ENCODE measurements around the gene NCOA6.

The NCOA6 gene

DNA sequence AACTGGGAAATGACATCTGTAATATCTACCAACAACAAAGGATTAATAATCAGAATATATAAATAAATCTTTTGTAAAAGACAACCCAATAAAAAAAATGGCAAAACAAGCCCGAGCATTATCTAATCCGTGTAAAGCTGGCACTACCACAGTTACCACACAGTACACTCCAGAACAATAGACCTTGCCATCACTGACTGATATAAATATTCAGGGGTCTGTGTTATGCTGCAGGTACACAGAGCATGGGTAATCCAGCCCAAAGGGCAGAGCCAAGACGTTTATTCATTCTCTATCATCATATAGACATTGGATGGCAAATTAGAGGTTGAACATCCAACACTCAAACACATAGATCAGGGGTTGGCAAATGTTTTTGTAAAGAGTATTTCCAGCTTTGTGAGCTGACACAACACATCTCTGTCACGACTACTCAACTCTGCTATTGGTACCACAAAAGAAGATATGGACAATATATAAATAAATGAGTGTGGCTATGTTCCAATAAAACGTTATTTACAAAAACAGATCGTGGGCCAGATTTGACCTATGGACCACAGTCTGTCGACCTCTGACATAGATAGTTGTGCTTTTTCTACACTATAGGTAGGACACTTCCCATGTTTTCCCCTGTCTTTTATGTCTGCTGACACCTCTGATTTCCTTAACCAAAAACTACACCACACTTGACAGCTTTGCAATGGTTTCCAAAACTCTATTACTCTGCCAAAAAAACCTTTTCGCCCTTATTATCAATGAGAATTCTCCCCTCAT lies 4.5 kb downstream of the NCOA6 start:
- H3K4me2 ChIP-seq (ENCODE audit: low read length) = no peak overlapping the region
- peaks cover 75% of the 10 kb centered on the region for H3K79me2 ChIP-seq (ENCODE audit: insufficient read depth, low read length)
- H3K4me3 ChIP-seq (ENCODE audit: low read depth, low read length, poor library complexity, severe bottlenecking) = no peak overlapping the region
- TF ChIP-seq, protein P1, sequence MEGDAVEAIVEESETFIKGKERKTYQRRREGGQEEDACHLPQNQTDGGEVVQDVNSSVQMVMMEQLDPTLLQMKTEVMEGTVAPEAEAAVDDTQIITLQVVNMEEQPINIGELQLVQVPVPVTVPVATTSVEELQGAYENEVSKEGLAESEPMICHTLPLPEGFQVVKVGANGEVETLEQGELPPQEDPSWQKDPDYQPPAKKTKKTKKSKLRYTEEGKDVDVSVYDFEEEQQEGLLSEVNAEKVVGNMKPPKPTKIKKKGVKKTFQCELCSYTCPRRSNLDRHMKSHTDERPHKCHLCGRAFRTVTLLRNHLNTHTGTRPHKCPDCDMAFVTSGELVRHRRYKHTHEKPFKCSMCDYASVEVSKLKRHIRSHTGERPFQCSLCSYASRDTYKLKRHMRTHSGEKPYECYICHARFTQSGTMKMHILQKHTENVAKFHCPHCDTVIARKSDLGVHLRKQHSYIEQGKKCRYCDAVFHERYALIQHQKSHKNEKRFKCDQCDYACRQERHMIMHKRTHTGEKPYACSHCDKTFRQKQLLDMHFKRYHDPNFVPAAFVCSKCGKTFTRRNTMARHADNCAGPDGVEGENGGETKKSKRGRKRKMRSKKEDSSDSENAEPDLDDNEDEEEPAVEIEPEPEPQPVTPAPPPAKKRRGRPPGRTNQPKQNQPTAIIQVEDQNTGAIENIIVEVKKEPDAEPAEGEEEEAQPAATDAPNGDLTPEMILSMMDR (IDR thresholded peaks at IDR 0.05; ENCODE audit: low read length) = no peak
- no peak for TF ChIP-seq EZH2 (IDR thresholded peaks at IDR 0.05; ENCODE audit: borderline replicate concordance, low read length)
- no peak overlapping the region for H3K27ac ChIP-seq (ENCODE audit: low read depth, low read length, poor library complexity, severe bottlenecking)
- no peaks in the 10 kb centered on the region for H3F3A ChIP-seq (ENCODE audit: insufficient read depth, low read length)
- H3K4me1 ChIP-seq (ENCODE audit: insufficient read depth, low read length, severe bottlenecking) = peaks cover 19% of the 10 kb centered on the region
- H3K9me3 ChIP-seq (ENCODE audit: low read length) = no peaks in the 10 kb centered on the region
- H3K27me3 ChIP-seq (ENCODE audit: insufficient read depth, low read length) = no peaks in the 10 kb centered on the region
- H3K9me2 ChIP-seq (ENCODE audit: low read depth, low read length) = no peaks in the 10 kb centered on the region
- no peak overlapping the region for H3K9ac ChIP-seq (ENCODE audit: low read length)
- no peak overlapping the region for H2AFZ ChIP-seq (ENCODE audit: low read length)
- H3K36me3 ChIP-seq (ENCODE audit: insufficient read depth, low read length) = no peaks in the 10 kb centered on the region
- H4K20me1 ChIP-seq (ENCODE audit: insufficient read depth, low read length) = no peaks in the 10 kb centered on the region

DNA sequence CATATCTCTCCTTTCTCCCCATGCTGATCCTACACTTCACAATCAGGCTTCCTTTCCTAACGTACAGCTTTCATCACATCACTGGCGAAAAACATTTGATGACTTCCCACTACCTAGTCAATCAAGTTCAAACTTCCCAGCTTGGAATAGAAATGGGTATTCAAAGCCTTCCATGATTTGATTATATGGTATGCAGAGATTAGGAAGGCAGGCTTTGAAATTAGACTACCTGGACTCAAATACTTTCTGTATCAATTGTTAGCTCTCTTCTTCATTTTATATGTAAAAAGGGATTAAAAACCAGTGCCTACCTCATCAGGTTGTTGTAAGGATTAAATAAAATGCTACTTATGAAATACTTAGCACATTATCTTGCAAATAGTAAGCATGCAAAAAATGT lies 7.7 kb downstream of the NCOA6 start:
- Histone ChIP-seq H3K9me2 (ENCODE audit: low read depth, low read length) (no peaks in the 10 kb centered on the region), H4K20me1 (ENCODE audit: insufficient read depth, low read length) (no peaks in the 10 kb centered on the region)

DNA sequence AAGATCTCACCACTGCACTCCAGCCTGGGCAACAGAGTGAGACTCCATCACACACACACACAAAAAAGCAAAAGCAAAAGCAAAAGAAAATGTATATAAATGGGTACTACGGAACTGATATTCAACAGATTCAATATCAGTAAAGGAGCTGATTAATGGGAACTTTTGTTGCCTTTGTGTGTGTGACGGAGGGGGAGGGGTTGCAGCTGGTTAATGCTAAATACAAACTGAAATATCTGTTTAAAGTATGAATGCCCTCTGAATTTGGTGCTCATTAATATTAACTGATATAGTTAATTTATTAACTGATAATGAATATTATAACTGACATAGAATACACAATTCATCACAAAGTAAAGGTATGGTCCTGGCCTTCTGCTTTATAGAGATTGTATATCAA lies 8.4 kb downstream of the NCOA6 start:
- no peaks in the 10 kb centered on the region for H3K9me3 ChIP-seq (ENCODE audit: low read length)
- H3K36me3 ChIP-seq (ENCODE audit: insufficient read depth, low read length) = no peaks in the 10 kb centered on the region; the same call in 1 of the 2 replicates
- no peaks in the 10 kb centered on the region for H3K27me3 ChIP-seq (ENCODE audit: insufficient read depth, low read length)
- H3K4me2 ChIP-seq (ENCODE audit: low read length) = no peak overlapping the region
- no peak overlapping the region for H3K4me3 ChIP-seq (ENCODE audit: low read depth, low read length, poor library complexity, severe bottlenecking)
- no peak overlapping the region for H2AFZ ChIP-seq (ENCODE audit: low read length)
- no peak for TF ChIP-seq EZH2 (IDR thresholded peaks at IDR 0.05; ENCODE audit: borderline replicate concordance, low read length)
- TF ChIP-seq, protein P1 (IDR thresholded peaks at IDR 0.05; ENCODE audit: low read length) = no peak
- H3F3A ChIP-seq (ENCODE audit: insufficient read depth, low read length) = no peaks in the 10 kb centered on the region
- no peaks in the 10 kb centered on the region for H3K9me2 ChIP-seq (ENCODE audit: low read depth, low read length)
- peaks cover 79% of the 10 kb centered on the region for H3K79me2 ChIP-seq (ENCODE audit: insufficient read depth, low read length)
- peaks cover 2% of the 10 kb centered on the region for H3K4me1 ChIP-seq (ENCODE audit: insufficient read depth, low read length, severe bottlenecking)
- H3K9ac ChIP-seq (ENCODE audit: low read length) = no peak overlapping the region
- H3K27ac ChIP-seq (ENCODE audit: low read depth, low read length, poor library complexity, severe bottlenecking) = no peak overlapping the region
- no peaks in the 10 kb centered on the region for H4K20me1 ChIP-seq (ENCODE audit: insufficient read depth, low read length)

More for the DNA sequence above, 7.7 kb downstream of the NCOA6 start:
- Histone ChIP-seq H2AFZ (ENCODE audit: low read length) (no peak overlapping the region), H3K4me3 (ENCODE audit: low read depth, low read length, poor library complexity, severe bottlenecking) (no peak overlapping the region), H3K79me2 (ENCODE audit: insufficient read depth, low read length) (peaks cover 80% of the 10 kb centered on the region), H3K4me2 (ENCODE audit: low read length) (no peak overlapping the region), H3K27ac (ENCODE audit: low read depth, low read length, poor library complexity, severe bottlenecking) (no peak overlapping the region), H3F3A (ENCODE audit: insufficient read depth, low read length) (no peaks in the 10 kb centered on the region), H3K9ac (ENCODE audit: low read length) (no peak overlapping the region), H3K9me3 (ENCODE audit: low read length) (no peaks in the 10 kb centered on the region), H3K27me3 (ENCODE audit: insufficient read depth, low read length) (no peaks in the 10 kb centered on the region), H3K36me3 (ENCODE audit: insufficient read depth, low read length) (no peaks in the 10 kb centered on the region; the same call in 1 of the 2 replicates), H3K4me1 (ENCODE audit: insufficient read depth, low read length, severe bottlenecking) (peaks cover 5% of the 10 kb centered on the region)
- TF ChIP-seq, protein P1 (IDR thresholded peaks at IDR 0.05; ENCODE audit: low read length) = no peak
- TF ChIP-seq EZH2 (IDR thresholded peaks at IDR 0.05; ENCODE audit: borderline replicate concordance, low read length) = no peak
